ENCODE measurements around the gene RBP3. TPM values are rescaled to one million over a fixed set of nuclear protein-coding genes. Genes with fewer than 3 reads are reported as not detected.

Gene RBP3
- polyA plus RNA-seq, 6 donors from 2014 or later: not detected

DNA sequence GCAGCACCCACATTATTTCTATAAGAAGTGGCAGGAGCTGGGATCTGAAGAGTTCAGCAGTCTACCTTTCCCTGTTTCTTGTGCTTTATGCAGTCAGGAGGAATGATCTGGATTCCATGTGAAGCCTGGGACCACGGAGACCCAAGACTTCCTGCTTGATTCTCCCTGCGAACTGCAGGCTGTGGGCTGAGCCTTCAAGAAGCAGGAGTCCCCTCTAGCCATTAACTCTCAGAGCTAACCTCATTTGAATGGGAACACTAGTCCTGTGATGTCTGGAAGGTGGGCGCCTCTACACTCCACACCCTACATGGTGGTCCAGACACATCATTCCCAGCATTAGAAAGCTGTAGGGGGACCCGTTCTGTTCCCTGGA is 874 bp upstream of the RBP3 start:
- no peaks in the 10 kb centered on the region for H3K9me3 Mint-ChIP-seq
- no peak for DNase-seq
- H3K4me3 Mint-ChIP-seq: no peak overlapping the region
- no peaks in the 10 kb centered on the region for H3K4me1 Mint-ChIP-seq
- H3K27me3 Mint-ChIP-seq: peaks cover 0 to 7% (median 0%) of the 10 kb centered on the region in 3 donors
- ATAC-seq (ENCODE audit: low read depth in 2 of 2): no peak
- no peak overlapping the region for H3K27ac Mint-ChIP-seq
- H3K36me3 Mint-ChIP-seq: no peaks in the 10 kb centered on the region

DNA sequence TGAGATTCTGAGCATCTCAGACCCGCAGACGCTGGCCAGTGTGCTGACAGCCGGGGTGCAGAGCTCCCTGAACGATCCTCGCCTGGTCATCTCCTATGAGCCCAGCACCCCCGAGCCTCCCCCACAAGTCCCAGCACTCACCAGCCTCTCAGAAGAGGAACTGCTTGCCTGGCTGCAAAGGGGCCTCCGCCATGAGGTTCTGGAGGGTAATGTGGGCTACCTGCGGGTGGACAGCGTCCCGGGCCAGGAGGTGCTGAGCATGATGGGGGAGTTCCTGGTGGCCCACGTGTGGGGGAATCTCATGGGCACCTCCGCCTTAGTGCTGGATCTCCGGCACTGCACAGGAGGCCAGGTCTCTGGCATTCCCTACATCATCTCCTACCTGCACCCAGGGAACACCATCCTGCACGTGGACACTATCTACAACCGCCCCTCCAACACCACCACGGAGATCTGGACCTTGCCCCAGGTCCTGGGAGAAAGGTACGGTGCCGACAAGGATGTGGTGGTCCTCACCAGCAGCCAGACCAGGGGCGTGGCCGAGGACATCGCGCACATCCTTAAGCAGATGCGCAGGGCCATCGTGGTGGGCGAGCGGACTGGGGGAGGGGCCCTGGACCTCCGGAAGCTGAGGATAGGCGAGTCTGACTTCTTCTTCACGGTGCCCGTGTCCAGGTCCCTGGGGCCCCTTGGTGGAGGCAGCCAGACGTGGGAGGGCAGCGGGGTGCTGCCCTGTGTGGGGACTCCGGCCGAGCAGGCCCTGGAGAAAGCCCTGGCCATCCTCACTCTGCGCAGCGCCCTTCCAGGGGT is 703 bp downstream of the RBP3 start:
- ATAC-seq (ENCODE audit: low read depth in 2 of 2) (no peak), DNase-seq (no peak)
- H3K27me3 Mint-ChIP-seq: no peaks in the 10 kb centered on the region
- no peak overlapping the region for H3K4me3 Mint-ChIP-seq
- no peaks in the 10 kb centered on the region for H3K4me1 Mint-ChIP-seq
- H3K27ac Mint-ChIP-seq: peak overlapping the region in 1 of 6 donors; percentile 19
- no peaks in the 10 kb centered on the region for H3K36me3 Mint-ChIP-seq
- no peaks in the 10 kb centered on the region for H3K9me3 Mint-ChIP-seq

DNA sequence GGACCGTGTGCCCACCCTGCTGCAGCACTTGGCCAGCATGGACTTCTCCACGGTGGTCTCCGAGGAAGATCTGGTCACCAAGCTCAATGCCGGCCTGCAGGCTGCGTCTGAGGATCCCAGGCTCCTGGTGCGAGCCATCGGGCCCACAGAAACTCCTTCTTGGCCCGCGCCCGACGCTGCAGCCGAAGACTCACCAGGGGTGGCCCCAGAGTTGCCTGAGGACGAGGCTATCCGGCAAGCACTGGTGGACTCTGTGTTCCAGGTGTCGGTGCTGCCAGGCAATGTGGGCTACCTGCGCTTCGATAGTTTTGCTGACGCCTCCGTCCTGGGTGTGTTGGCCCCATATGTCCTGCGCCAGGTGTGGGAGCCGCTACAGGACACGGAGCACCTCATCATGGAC is 1.4 kb downstream of the RBP3 start:
- no peaks in the 10 kb centered on the region for H3K27me3 Mint-ChIP-seq
- no peak overlapping the region for H3K4me3 Mint-ChIP-seq
- ATAC-seq (ENCODE audit: low read depth in 2 of 2): no peak
- no peaks in the 10 kb centered on the region for H3K9me3 Mint-ChIP-seq
- DNase-seq: no peak
- H3K27ac Mint-ChIP-seq: no peak overlapping the region
- H3K4me1 Mint-ChIP-seq: no peaks in the 10 kb centered on the region
- H3K36me3 Mint-ChIP-seq: no peaks in the 10 kb centered on the region

DNA sequence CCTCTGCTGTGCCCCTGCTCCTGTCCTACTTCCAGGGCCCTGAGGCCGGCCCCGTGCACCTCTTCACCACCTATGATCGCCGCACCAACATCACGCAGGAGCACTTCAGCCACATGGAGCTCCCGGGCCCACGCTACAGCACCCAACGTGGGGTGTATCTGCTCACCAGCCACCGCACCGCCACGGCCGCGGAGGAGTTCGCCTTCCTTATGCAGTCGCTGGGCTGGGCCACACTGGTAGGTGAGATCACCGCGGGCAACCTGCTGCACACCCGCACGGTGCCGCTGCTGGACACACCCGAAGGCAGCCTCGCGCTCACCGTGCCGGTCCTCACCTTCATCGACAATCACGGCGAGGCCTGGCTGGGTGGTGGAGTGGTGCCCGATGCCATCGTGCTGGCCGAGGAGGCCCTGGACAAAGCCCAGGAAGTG is 1.8 kb downstream of the RBP3 start:
- H3K27me3 Mint-ChIP-seq: no peaks in the 10 kb centered on the region
- DNase-seq (no peak), ATAC-seq (ENCODE audit: low read depth in 2 of 2) (no peak)
- H3K9me3 Mint-ChIP-seq: no peaks in the 10 kb centered on the region
- H3K27ac Mint-ChIP-seq: no peak overlapping the region
- H3K36me3 Mint-ChIP-seq: no peaks in the 10 kb centered on the region
- H3K4me3 Mint-ChIP-seq: peak overlapping the region in 1 of 8 donors; percentile 41
- no peaks in the 10 kb centered on the region for H3K4me1 Mint-ChIP-seq

DNA sequence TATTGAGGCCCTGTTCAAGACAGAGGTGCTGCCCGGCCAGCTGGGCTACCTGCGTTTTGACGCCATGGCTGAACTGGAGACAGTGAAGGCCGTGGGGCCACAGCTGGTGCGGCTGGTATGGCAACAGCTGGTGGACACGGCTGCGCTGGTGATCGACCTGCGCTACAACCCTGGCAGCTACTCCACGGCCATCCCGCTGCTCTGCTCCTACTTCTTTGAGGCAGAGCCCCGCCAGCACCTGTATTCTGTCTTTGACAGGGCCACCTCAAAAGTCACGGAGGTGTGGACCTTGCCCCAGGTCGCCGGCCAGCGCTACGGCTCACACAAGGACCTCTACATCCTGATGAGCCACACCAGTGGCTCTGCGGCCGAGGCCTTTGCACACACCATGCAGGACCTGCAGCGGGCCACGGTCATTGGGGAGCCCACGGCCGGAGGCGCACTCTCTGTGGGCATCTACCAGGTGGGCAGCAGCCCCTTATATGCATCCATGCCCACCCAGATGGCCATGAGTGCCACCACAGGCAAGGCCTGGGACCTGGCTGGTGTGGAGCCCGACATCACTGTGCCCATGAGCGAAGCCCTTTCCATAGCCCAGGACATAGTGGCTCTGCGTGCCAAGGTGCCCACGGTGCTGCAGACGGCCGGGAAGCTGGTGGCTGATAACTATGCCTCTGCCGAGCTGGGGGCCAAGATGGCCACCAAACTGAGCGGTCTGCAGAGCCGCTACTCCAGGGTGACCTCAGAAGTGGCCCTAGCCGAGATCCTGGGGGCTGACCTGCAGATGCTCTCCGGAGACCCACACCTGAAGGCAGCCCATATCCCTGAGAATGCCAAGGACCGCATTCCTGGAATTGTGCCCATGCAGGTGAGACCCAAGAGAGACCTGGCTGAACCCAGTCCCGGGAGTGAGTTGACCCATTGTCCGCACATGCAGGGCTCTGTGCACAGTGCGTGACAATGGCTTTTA is 2.8 kb downstream of the RBP3 start:
- Mint-ChIP-seq H3K36me3 (no peaks in the 10 kb centered on the region), H3K4me3 (no peak overlapping the region), H3K4me1 (no peaks in the 10 kb centered on the region), H3K27me3 (no peaks in the 10 kb centered on the region), H3K9me3 (no peaks in the 10 kb centered on the region), H3K27ac (no peak overlapping the region)
- DNase-seq (no peak), ATAC-seq (ENCODE audit: low read depth in 2 of 2) (no peak)

DNA sequence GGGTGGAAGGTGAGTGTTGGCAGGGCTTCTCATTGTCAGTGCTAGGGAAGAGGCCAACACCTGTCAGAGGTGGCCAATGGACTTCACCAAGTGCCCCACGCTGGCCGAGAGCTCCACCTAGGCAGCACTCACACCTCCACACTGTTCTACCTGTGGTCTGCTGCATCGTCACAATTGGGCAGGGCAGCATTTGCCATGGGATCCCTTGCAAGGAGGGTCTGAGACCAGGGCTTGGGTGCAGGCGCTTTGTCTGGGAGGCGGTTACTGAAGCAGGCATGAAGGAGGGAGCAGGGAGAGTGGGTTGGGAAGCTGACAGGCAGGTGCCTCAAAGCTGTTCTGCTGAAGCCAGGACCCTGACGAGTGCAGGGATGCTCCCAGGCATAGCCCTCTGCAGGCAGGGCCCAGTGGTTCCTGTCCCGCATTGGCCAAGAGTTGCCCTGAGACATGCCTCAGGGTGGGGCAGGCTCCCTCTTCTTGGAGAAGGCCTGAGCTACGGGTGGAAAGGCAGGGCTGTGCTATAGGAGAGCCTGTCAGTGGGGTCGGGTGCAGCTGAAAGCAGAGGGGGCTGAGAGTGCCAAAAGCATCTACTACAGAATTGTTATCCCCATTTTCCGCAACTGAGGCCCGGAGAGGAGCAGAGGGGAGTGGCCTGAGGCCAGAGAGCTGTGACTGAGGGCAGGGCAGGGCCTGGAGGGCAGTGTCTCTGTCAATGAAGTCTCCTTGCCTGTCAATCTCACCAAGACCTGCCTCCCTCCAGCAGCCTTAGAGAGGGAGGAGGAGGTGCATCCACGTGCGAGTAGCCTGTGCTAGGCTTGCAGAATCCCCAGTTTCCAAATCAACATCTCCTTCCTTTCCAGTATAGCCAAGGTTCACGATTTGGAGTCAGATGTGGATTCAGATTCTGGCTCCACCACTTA is 4.0 kb downstream of the RBP3 start:
- DNase-seq (no peak), ATAC-seq (ENCODE audit: low read depth in 2 of 2) (no peak)
- Mint-ChIP-seq H3K27me3 (no peaks in the 10 kb centered on the region), H3K4me3 (peak overlapping the region in 1 of 8 donors; percentile 29), H3K27ac (no peak overlapping the region), H3K36me3 (no peaks in the 10 kb centered on the region), H3K4me1 (no peaks in the 10 kb centered on the region), H3K9me3 (no peaks in the 10 kb centered on the region)

DNA sequence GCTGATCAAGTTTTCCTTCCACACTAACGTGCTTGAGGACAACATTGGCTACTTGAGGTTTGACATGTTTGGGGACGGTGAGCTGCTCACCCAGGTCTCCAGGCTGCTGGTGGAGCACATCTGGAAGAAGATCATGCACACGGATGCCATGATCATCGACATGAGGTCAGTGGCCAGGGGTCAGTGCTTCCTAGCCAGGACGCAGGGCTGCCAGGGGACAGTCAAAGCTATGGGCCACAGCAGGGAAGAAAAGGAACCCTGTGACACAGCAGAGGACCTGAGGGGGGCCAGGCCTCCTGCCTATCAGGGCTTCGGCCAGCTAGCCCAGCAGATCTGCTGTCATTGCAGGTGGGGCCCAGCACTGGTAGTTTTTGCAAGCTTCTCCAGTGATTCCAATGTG is 5.2 kb downstream of the RBP3 start:
- Mint-ChIP-seq H3K9me3 (no peaks in the 10 kb centered on the region), H3K36me3 (no peaks in the 10 kb centered on the region), H3K4me1 (no peaks in the 10 kb centered on the region), H3K4me3 (no peak overlapping the region), H3K27me3 (no peaks in the 10 kb centered on the region), H3K27ac (peak overlapping the region in 1 of 6 donors; percentile 3)
- DNase-seq: no peak
- ATAC-seq (ENCODE audit: low read depth in 2 of 2): no peak

DNA sequence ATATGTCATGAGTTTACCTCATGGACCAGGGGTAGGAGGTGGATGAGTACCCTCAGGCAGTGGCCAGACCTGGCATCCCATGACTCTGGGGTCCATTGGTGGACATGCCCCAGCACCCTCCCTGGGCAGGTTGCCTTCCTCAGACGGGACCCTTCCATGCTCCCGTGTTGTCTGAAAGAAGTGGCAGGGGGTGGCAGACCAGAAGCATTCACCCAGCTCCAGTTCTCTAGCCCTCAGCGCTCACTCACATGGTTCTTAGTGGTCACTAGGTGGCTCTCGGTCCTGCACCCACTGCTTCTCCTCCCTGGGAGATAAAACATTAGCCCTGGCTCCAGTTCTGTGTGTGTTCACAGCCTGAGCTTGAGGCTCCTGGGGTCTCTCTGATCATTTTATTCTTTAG is 6.0 kb downstream of the RBP3 start:
- Mint-ChIP-seq H3K27me3 (no peaks in the 10 kb centered on the region), H3K36me3 (no peaks in the 10 kb centered on the region), H3K4me1 (no peaks in the 10 kb centered on the region), H3K27ac (no peak overlapping the region), H3K4me3 (no peak overlapping the region), H3K9me3 (no peaks in the 10 kb centered on the region)
- ATAC-seq (ENCODE audit: low read depth in 2 of 2) (no peak), DNase-seq (no peak)

DNA sequence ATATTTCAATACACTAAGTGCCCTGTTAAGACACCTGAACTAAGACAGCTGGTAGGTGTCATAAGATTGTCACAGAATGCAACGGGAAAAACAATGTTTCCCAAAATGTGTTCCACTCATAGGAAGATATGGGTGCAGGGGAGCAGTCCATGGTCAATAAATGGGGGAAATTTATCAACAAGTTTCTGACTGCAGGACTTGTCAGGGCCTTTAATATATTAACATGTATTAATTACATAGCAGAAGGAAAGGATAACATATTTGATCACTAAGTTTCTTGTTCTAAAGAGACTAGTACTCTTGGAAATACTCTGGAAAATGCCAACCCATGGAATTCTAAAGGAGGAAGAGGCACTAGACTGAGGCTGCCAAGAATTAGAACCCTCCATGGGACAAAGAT is 6.7 kb downstream of the RBP3 start:
- no peak overlapping the region for H3K4me3 Mint-ChIP-seq
- no peaks in the 10 kb centered on the region for H3K4me1 Mint-ChIP-seq
- H3K27ac Mint-ChIP-seq: no peak overlapping the region
- no peak for ATAC-seq (ENCODE audit: low read depth in 2 of 2)
- DNase-seq: no peak
- H3K27me3 Mint-ChIP-seq: no peaks in the 10 kb centered on the region
- H3K36me3 Mint-ChIP-seq: no peaks in the 10 kb centered on the region
- no peaks in the 10 kb centered on the region for H3K9me3 Mint-ChIP-seq

DNA sequence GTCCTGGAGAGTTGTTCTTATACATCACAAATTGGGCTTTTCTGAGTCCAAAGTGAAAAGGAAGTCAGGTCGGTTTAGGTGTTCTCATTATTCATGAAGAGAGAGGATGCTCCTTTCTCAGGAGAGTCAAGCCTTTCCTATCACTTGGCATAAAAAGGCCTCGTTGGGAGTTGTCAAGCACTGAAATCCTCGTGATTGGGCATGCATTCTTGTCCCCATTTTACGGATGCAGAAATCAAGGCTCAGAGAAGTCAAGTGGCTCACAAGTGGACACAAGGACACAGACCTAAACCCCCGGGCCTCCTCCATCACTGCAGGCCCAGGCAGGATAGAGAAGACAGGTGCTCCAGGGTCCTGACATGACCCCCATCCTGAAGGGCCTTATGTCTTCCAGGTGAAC is 8.5 kb downstream of the RBP3 start:
- no peak for DNase-seq
- no peak overlapping the region for H3K27ac Mint-ChIP-seq
- no peaks in the 10 kb centered on the region for H3K9me3 Mint-ChIP-seq
- no peak for ATAC-seq (ENCODE audit: low read depth in 2 of 2)
- H3K4me1 Mint-ChIP-seq: no peaks in the 10 kb centered on the region
- no peaks in the 10 kb centered on the region for H3K27me3 Mint-ChIP-seq
- no peaks in the 10 kb centered on the region for H3K36me3 Mint-ChIP-seq
- H3K4me3 Mint-ChIP-seq: no peak overlapping the region

DNA sequence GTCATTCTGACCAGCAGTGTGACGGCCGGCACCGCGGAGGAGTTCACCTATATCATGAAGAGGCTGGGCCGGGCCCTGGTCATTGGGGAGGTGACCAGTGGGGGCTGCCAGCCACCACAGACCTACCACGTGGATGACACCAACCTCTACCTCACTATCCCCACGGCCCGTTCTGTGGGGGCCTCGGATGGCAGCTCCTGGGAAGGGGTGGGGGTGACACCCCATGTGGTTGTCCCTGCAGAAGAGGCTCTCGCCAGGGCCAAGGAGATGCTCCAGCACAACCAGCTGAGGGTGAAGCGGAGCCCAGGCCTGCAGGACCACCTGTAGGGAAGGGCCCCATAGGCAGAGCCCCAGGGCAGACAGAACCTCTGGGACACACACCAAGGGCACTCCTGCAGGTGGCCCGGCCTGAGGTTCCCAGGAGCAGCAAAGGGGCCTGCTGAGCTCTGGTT is 9.0 kb downstream of the RBP3 start:
- no peak overlapping the region for H3K27ac Mint-ChIP-seq
- H3K4me1 Mint-ChIP-seq: no peaks in the 10 kb centered on the region
- DNase-seq (no peak), ATAC-seq (ENCODE audit: low read depth in 2 of 2) (no peak)
- H3K4me3 Mint-ChIP-seq: no peak overlapping the region
- no peaks in the 10 kb centered on the region for H3K27me3 Mint-ChIP-seq
- H3K9me3 Mint-ChIP-seq: no peaks in the 10 kb centered on the region
- no peaks in the 10 kb centered on the region for H3K36me3 Mint-ChIP-seq

DNA sequence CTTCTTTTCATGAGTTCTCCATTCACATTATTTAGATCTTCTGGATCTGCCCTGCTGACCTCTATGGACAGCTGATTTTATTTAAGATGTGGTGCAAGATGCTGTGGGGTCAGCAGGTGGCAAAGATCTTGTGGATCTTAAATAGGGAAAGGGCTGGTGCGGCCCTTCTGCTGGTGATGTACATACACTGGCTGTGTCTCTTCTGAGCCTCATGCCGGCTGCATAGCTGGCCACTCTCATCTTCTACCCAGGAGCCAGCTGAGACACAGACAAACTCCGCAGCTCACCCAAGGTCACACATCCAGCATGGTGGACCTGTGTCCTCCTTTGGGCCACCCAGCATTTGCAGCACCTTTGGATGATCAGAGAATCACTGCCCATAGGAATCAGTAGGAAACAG is 9.7 kb downstream of the RBP3 start:
- no peaks in the 10 kb centered on the region for H3K4me1 Mint-ChIP-seq
- H3K9me3 Mint-ChIP-seq: no peaks in the 10 kb centered on the region
- no peak overlapping the region for H3K27ac Mint-ChIP-seq
- ATAC-seq (ENCODE audit: low read depth in 2 of 2): no peak
- no peaks in the 10 kb centered on the region for H3K27me3 Mint-ChIP-seq
- no peak for DNase-seq
- H3K4me3 Mint-ChIP-seq: no peak overlapping the region
- H3K36me3 Mint-ChIP-seq: no peaks in the 10 kb centered on the region

DNA sequence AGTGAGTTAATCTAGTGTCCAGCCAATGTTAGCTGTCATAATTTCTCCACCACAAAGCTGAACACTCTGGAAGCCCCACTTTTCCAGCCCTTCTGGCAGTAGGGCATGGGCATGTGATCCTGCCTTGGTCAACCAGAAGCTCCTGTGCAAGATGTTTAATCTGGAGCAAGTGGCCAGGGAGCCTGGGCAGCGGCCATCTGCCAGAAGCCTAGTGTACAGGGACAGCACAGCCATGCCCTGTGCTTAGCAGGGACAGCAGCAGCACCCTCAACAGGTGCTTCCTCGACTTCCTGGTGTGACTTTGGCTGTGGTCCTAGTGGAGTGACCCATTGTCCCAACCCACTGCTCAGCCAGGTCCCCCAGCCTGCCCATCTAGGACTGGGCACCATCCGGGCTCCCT is 10.3 kb downstream of the RBP3 start:
- Mint-ChIP-seq H3K27me3 (no peaks in the 10 kb centered on the region), H3K4me3 (no peak overlapping the region), H3K27ac (no peak overlapping the region), H3K9me3 (no peaks in the 10 kb centered on the region), H3K4me1 (no peaks in the 10 kb centered on the region), H3K36me3 (no peaks in the 10 kb centered on the region)
- DNase-seq (no peak), ATAC-seq (ENCODE audit: low read depth in 2 of 2) (no peak)
